Measurements from ENCODE around the gene STPG1. TPM values are rescaled to one million over a fixed set of nuclear protein-coding genes. Genes with fewer than 3 reads are reported as not detected.

STPG1 gene
- total RNA-seq, 1 donor = 10.0 TPM

DNA sequence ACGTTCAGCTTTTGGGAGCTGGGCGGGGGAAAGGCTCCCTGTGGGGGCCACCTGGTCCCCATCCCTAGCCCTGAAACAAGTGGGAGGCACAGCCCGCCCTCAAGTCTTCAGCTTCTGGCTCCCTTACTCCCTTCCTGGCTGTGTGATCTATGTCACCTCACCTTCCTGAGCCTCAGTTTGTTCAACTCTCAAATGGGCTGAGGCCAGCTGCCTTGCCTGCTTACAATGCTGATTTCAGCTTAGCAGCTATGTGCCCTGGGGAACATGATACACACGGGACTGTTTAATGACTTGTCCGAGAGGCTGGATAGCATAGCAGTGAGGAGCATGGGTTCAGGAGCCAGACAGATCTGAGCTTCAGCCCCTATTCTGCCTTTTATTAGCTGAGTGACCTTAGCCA lies 75.1 kb downstream of the STPG1 start:
- TF ChIP-seq CTCF (IDR thresholded peaks at IDR 0.05; ENCODE audit: insufficient read depth, low read length) = no peak
- H3K4me3 ChIP-seq (ENCODE audit: low read depth, low read length) = no peak overlapping the region
- DNase-seq (ENCODE audit: low read depth) = no peak

DNA sequence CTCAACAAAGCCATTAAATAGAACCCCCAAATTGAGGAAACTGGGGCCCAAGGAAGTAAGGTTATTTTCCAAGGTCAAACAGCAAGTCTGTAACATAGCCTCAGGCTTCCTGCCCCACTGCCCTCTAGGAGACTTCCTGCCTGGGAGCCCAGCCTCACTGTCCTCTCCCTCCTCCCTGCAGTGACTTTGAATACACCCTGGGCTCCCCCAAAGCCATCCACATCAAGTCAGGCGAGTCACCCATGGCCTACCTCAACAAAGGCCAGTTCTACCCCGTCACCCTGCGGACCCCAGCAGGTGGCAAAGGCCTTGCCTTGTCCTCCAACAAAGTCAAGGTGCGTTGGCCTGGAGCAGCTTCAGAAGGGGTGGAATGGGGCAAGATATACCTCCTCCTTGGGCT lies 76.1 kb downstream of the STPG1 start:
- no peak for TF ChIP-seq CTCF (IDR thresholded peaks at IDR 0.05; ENCODE audit: insufficient read depth, low read length)
- DNase-seq (ENCODE audit: low read depth) = no peak
- H3K4me3 ChIP-seq (ENCODE audit: low read depth, low read length) = no peak overlapping the region

GRCh38 chr1:24336075-24336474 lies 77.5 kb downstream of the STPG1 start:
- no peak for DNase-seq (ENCODE audit: low read depth)
- H3K4me3 ChIP-seq (ENCODE audit: low read depth, low read length) = no peak overlapping the region
- TF ChIP-seq CTCF (IDR thresholded peaks at IDR 0.05; ENCODE audit: insufficient read depth, low read length) = no peak

DNA sequence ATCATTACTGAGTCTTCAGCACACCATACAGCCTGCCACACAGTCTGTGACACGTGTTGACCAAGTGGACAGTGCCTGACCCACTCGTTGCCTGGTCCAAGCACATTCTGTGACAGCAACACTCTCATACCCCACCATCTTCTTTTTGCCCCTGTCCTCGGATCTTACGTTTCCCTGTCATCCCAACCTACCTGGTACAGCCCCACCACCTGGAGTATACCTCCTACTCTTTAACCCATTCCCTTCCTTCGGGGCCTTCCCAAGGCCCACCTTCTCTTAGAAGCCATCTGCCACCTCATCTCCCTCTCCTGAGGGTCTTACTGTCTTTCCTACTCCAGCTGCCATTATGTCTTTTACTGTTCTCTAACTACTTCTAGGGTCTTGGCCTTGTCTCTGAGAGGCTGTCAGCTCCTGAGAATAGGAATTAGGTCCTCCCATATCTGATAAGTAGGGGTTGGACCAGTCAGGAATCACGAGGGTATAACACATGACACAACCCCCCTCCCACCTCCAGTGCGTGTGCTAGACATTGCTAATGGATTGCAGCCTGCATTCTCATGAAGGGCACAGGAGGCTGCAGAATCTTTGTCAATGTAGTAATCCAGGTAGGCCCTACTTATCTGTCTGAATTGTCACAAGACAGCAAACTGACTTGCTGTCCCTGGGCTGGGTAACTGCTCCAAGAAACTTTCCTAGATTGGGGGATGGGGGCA lies 81.5 kb downstream of the STPG1 start:
- no peak for DNase-seq (ENCODE audit: low read depth)
- H3K4me3 ChIP-seq (ENCODE audit: low read depth, low read length) = no peak overlapping the region
- no peak for TF ChIP-seq CTCF (IDR thresholded peaks at IDR 0.05; ENCODE audit: insufficient read depth, low read length)

DNA sequence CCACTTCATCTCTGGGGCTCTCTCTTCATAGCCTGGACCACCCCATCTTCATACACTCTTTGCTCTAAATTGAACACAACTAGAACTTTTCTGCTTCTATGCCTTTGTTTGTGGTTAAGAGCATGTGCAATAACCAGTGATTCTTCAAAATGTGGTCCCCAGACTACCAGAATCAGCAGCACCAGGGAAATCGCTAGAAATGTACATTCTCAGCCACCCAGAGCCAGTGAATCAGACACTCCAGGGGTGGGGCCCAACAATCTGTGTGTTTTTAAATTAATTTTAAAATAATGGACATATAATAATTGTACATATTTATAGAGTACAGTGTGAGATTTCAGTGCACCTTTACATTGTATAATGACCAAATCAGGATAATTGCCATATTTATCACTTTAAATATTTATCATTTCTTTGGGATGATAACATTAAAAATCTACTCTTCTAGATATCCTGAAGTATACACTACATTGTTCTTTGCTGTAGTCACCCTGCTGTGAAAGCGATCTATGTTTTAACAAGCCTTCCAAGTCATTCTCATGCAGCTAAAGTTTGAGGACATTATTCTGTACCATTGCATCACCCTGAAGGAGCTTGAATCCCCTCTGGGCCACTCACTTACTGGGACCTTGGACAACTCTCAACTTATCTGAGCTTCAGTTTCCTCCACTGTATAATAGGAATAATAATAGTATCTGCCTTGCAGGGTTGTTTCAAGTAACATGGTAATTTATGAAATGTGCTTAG lies 83.6 kb downstream of the STPG1 start:
- TF ChIP-seq CTCF (IDR thresholded peaks at IDR 0.05; ENCODE audit: insufficient read depth, low read length) = no peak
- peak; percentile 59 for DNase-seq (ENCODE audit: low read depth)
- no peak overlapping the region for H3K4me3 ChIP-seq (ENCODE audit: low read depth, low read length)

GRCh38 chr1:24329331-24329730 lies 84.3 kb downstream of the STPG1 start:
- DNase-seq (ENCODE audit: low read depth) = no peak
- TF ChIP-seq CTCF (IDR thresholded peaks at IDR 0.05; ENCODE audit: insufficient read depth, low read length) = no peak
- no peak overlapping the region for H3K4me3 ChIP-seq (ENCODE audit: low read depth, low read length)
